Activated T-cell treated with anti-CD3 and anti-CD28 coated beads for 48 hours (primary cell): ENCODE measurements around the gene ZDHHC8.
A peak's percentile ranks its signal among the peaks of the same experiment; 100 is the strongest.

Experiments
- DNase-seq: peaks from one replicate; pipeline ENCODE4 v3.0.0-alpha.2; 2020; ENCODE audit warnings: low read depth

ZDHHC8 gene

DNA sequence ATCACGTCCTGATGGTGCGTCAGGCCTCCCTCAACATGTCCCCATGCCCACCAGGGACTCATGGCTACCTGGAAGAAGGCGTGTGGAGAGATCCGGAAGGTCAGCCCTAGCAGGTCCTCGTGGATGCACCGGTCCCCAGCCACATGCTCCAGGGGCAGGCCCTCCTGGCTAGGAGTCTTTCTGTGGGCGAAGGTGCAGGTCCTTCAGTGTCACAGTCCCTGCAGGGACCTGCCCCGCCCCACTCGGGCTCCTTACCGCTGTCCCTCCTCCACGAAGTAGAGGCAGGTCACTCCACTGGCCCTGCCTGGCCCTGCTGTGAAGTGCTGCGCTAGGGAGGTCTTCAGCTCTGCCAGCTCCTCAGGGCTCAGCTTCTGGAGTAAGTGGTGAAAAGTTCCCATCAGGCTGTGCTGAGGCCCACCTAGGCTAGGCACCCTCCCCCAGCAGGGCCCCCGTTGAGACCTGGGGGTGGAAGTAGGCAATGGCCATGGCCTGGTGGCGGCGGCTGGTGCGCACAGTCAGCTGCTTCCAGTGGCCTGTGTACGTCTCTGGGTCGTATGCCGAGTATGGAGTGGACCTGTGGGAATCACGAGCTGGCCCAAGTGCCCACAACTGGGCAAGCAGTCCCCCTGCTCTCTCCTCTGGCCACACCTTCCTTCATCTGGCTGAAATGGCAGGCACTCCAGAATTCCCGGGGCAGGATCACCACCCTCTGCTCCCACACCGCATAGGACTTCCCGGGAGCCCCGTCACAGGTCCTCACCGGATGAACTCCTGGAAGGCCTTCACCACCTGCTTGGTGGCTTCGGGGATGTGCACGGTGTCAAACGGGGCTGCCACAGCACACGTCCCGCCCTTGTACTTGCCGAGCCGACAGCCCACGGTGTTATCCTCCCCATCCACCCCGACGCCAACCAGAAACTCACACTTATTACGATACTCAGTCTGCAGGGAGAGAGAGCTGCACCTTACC is 16.8 kb upstream of the ZDHHC8 start:
- DNase-seq: no peak

DNA sequence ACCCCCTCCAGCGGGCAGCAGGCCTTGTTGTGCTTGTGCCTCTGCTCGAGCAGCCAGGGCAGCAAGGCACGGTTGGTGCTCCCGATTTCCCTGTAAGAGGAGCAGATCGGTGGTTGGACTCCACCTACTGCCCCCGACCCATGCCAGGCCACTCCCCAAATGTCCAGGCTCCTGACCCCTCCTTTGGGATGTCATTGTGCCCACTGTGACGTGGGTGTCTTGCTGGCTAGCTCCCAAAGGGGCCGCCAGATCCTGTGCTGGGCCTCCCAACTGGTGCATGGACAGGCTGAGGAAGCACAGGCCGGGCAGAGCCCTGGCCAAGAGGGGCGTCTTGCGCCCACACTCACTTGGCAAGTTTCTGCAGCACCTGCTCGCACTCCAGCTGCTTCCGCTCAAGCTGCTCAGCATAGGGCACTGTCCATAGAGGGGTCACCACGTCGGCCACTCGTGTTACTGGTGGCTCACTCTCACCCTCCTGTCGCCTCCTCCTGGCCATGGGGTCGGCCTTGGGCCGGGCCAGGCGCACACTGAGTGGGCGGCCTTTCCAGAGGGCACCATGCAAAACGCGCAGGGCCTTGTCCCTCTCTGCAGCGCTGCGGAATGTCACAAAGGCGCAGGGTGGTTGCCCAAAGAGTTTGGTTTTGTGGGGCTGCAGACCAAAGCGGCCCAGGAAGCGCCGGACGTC is 15.8 kb upstream of the ZDHHC8 start, which contains the start of gene RANBP1:
Gene RANBP1, plus strand, starts transcription at position 414 of the 685 bp plus-strand sequence. Its CDS starts 81 bp downstream, at position 495.
- DNase-seq: no peak

DNA sequence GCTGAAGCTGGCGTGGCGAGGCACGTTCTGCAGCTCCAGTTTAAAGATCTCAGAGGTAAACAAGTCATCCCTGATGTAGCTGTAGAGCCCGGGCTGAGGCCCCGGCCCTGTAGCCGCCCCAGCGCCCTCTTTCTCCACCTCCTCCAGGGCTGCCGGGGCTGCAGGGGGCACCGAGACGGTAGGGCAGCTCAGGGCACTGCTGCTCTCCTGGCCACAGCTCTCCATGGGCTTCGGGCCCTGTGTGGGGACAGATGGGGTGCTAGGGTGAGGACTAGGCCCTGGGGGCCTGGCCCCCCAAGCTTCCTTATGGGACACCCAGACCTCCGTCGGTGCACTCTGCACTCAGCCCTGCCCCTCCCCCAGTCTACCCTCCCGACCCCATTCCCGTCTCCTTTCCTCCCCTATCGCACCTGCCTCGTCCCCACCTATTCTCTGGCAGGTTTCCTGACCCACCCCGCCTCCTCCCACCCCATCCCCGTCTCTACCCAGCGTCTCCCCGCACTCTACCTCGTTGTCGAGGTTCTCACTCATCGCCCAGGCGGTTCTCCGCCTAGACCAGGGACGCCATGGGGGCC is 15.1 kb upstream of the ZDHHC8 start:
- DNase-seq: no peak

DNA sequence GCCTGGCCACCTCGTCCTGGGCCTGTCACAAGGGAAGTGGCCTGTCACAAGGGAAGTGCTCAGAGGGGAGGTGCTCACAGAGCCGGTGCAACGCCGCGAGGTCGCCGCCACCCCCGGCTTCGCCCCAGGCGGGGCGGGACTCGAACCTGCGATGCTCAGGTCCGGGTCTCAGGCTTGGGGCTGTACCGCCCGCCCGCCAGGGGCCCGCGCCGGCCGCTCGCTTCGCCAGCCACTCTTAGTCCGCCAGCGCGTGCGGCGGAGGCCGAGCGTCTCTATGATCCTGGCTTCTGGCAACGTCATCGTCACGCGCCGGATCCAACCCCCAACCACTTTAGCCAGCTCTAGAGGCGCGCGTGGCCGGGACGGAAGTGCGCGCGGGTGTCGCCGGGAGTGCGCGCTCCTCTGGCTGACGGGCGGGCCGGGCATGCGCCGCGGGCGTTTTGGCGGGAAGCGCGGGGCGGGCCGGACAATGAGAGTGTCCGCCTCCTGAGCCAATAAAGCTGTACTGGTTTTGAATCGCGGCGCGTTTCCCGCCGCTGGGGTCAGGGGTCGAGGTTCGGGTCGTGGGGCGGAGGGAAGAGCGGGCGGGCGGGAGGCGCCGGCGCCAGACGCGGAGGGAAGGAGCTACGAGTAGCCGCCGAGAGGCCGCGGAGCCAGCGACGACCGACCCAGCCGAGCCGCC is 14.5 kb upstream of the ZDHHC8 start, which contains the start of gene TRMT2A:
Gene TRMT2A, minus strand, starts transcription at position 276 of the 682 bp plus-strand sequence. CDS start 320 bp downstream, outside the sequence.
- DNase-seq: peak; percentile 98

DNA sequence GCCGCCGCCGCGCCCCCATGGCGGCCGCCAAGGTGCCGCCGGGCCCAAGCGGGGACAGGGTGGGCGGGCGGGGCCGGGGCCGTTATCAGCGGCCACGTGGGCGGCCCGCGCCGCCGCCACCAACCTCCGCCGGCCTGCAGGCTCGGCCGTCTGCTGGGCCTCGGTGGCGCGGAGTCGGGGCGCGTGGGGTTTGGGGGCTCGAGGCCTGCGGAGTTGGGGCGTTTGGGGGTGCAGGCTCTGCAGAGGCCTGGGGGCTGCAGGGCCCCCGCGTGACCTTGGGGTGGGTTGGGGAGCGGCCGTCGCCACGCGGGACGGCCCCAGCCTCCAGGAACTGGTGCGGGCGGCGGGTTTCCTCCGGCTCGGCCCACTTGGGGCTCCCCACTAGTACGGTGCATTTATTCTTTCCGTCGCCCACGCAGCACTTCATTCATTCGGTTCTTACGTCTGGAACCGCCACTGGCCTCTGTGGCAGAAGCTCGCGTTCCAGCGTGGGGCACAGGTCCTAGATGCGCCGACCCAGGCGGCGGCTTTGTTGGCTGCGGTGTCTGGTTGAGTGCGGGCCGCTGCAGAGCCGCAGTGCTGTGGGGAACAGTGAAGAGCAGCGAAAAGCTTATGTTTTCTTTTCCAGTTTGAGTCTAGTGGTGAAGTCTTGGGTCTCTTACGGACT is 13.8 kb upstream of the ZDHHC8 start:
- DNase-seq: peak; percentile 76

DNA sequence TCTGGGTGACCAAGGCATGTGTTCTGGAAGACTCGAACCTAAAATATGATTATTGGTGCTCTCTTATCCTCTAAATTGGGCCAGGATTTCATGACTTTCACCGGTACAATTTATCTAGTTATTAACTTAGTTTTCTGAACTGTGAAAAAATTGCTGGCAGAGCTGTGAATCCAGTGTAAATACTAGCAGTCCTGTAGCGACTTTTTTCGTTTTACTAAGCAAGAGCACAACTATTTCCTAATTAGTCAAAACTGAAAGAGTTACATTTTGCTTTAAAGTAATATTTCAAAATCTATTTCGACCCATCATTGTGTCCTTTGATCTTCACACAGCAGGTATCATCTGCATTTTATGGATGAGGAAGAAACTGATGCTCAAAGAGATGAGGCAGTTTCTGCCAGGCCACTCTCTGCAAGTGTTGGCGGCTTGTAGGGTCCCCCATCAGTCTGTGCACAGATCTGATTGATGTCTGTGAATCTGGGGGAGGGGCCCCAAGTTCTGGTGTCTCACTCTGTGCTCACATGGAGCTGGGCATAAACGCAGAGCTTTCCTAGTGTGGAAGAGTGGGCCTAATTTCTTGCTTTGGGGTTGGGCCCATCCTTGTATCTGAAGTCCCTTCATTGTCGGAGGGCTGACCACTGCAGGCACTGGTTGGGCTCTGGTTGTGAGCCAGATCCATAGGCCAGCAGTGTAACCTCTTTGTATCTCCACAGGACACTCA is 13.1 kb upstream of the ZDHHC8 start:
- no peak for DNase-seq

DNA sequence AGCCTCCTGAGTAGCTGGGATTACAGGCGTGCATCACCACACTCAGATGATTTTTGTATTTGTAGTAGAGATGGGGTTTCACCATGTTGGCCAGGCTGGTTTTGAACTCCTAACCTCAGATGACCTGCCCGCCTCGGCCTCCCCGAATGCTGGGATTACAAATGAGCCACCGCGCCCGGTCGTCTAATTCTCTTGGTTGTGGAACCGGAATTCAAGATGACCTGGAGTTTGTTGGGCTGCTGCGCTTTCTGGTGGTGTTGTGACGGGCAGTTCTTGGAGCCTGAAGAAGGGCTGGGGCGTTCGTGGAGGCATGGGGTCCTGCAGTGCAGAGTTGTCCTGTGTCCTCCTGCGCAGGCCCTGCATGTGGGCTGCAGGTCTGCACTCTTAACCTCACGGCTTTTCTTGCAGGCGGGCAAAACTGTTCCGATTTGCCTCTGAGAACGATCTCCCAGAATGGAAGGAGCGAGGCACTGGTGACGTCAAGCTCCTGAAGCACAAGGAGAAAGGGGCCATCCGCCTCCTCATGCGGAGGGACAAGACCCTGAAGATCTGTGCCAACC is 9.7 kb upstream of the ZDHHC8 start:
- no peak for DNase-seq

DNA sequence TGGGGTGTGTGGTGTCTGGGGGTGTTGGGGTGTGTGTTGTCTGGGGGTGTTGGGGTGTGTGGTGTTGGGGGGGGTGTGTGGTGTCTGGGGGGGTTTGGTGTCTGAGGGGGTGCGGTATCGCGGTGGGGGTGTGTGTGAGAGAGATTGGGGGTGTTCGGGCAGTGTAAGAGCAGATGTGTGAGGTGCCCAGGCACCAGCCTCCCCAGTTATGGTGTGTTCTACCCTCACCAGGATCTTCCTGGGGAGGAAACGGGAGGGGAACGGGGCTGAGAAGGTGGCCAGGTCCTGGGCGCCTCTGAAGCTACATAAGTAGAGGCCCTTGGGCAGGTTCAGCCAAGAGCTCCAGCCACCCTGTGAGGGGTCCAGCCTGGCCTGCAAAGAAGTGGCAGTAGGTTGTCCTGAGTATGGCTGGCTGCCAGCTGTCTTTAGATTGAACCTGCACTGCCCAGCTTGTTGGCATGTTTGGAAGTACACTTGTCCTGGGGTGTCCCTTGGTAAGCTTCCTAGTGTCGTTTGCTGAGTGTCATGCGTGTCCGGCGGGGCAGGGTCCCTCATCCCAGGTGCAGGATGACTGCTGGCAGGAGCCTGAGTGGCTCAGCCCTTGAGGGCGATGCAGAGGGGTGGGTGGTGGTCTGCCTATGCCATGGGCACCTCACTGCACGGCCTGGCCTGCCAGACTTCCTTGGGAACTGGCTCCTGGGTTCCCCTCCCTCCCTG is 8.1 kb upstream of the ZDHHC8 start:
- no peak for DNase-seq

DNA sequence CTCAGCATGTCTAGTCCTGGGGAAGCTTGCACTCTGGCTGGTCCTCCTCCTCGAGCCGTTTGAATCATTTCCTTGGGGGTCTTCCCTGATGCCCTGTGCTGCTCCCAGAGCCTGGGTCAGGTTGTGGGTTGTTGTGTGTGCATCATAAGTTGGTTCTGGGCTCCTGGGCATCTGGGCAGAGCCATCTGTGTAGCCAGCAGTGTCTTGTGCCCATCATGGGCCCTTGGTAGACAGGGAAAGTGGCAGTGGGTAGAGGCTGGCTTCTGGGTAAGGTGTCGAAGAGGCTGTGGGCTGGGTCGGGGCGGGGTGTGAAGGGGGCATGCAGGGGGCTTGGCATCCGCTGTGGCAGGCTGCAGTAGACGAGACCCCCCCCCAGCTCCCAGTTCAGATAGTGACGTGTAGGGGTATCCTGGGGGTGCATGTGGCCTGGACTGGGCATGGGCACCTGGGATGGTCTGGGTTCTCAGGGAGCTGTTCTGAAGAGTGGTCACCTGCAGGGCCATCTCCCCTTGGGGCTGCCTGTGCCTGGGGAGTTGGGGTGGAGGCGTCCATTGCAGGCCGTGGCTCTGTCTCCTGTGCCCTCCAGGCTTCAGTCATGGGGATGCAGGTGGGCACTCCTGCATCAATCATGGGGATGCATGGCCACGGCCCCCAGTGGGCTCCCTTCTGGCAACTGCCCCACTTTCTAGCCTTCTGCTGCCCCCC is 7.4 kb upstream of the ZDHHC8 start:
- no peak for DNase-seq

DNA sequence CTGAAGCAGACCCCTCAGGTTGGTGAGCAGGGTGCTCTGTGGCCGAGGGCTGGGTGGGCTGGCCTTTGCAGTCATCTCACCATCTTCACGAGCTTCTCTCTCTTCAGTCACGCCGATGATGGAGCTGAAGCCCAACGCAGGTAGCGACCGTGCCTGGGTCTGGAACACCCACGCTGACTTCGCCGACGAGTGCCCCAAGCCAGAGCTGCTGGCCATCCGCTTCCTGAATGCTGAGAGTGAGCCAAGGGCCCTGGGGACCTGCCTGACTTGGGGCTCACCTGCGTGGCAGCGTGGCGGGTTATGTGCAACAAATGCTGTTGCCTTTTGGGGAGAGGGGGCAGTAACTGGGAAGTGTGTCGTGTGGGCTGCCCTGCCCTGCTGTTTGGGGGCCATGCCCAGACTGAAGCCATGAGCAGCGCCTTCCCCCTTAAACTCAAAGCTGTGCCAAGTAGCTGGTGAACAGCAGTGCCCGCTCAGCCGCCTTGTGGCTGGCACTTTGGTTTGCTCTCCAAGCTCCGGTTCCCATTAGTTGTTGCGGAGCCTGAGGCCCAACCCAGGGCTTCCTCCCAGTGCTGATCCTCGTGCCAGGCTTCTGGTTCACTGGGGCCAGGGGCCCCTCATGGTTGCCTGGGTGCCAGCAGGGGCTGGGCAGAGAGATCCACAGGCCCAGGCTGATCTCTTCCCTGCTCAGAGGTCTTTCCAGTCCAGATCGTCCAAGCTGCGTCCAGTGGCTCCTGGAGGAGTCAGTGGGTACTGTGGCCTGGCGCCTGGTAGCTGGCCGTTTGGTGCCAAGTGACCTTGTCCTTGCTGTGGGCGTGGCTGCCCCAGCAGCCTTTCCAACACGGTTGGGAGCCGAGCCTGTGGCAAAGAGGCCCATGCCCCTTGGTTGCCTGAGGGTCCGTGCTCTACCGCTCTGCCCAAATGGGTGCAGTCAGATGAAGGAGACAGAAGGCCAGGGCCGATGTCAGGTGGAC is 6.1 kb upstream of the ZDHHC8 start:
- DNase-seq: no peak

DNA sequence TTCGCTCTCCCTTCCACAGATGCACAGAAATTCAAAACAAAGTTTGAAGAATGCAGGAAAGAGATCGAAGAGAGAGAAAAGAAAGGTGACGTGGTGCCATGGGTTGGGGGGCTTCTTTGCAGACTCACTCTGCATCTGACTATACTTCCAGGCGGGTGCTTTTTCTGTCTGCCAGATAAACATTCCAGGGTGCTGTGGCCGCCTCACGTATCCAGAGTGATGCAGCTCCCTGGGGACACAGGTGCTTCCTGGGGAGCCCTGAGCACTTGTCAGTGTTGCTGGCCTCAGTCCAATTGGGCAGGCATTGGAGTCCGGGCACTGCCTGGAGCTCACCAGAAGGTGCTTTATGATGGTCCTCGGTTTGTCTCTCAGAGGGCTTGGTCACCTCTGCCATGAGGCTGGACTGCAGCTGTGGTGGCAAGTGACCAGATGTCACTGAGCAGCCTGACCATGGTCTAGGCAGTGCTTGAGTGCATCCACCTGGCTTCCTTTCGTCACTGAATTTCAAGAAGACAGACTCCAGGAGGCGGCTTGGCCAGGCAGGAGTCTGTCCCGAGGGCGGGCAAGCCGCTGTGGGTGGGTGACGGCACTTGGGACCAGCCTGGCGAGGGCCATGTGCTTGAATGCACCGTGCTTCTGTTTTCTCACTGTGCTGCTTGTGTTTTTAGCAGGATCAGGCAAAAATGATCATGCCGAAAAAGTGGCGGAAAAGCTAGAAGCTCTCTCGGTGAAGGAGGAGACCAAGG is 5.1 kb upstream of the ZDHHC8 start:
- DNase-seq: no peak

DNA sequence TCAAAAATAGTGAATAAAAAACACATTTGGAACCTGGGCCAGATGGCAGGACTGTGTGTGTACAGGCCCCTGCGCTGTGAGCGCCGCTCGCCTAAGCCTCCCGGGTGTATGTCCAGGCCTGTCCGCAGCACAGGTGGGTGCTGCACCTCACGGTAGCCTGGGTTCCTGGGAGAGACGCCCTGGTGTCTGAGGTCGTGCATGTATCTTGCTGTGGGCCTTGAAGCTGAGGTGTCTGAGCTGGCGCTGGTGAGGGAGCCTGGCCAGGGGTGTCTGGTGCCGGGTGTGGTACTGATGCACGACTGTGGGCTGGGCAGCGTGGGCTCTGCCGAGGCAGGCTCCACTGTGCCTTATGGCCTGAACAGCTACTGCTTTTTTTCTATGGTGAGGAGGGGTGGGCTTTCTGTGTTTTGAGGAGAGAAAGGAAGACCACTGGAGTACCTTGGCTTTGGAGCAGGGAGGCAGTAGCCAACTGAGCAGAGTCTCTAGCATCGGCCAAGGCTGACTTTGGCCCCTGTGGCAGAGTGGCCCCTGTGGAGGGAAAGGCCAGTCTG is 4.2 kb upstream of the ZDHHC8 start:
- DNase-seq: no peak

DNA sequence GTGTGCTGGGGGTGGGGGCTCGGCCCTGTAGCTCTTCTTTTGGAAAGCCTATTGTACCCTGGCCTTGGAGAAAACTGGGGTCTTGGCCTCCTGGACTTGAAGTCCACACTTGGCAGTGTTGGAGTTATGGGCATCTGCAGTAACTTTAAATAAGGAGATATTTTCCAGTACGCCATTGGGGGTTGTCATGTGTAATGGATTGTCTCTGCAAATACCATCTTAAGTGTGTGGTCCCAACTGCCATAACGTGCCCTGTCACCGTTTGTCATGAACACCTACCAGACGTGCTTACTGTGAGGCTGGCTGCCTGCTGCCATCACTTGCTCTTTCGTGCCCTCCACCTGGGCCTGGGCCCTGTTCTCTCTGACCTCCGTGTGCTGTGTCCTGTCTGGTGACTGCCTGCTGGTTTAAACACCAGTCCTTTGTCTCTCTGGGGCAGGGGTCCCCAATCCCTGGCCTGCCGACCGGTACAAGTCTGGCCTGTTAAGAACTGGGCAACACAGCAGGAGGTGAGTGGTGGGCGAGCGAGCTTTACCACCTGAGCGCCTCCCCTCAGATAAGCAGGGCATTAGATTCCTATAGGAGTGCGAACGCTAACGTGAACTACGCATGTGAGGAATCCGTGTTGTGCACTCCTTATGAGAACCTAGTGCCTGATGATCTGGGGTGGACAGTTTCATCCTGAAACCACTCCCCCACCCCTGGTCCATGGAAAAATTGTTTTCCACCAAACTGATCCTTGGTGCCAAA is 3.6 kb upstream of the ZDHHC8 start:
- no peak for DNase-seq

DNA sequence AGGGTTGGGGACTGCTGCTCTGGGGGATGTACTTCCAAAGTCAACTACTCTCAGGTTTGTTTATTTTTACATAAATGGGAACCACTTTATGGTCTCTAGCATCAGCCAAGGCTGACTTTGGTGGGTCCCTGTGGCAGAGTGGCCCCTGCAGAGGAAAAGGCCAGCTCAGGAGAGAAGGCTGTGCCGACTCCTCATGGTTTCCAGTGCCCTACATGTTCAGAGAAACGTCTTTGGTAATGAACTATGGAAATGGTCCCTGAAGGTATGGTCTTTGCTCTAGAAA is 3.0 kb upstream of the ZDHHC8 start:
- no peak for DNase-seq

DNA sequence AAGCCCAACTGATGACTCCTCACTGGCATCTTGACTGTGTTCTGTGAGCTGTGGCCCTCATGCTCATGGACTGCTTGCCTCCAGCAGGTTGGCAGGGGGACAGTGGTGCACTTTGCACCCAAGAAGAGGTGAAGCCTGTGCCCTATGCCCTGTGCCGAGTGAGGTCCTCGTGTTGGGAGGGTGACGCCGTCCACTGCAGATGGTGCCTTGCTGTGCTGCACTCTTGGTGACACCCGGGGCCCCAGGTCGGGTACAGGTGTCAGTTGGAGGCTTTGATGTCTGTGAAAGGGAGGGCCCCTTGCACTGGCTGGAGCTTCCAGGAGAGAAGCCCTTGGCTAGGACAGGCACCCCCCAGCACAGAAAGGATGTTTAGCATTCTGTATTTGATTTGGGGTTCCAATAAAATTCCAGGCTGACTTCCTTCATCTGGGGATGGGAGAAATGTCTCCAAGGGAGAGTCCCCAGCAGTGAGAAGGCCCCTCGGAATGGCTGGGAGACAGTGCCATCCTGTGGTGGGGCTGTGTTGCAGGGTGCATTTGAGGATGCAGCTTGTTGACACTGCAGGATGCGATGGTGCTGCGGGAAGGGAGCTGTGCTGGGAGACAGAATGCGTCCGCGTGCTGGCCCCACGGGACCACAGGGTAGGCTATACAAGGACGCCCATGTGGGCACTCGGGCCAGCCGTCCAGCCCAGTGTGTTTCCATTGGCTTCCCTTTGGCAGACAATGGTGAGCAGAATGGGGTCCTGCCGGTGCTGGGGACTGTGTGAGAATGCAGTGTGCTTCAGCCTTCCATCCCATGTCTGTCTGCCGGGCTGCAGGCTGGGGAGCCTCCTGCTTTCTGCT is 2.5 kb upstream of the ZDHHC8 start:
- no peak for DNase-seq

DNA sequence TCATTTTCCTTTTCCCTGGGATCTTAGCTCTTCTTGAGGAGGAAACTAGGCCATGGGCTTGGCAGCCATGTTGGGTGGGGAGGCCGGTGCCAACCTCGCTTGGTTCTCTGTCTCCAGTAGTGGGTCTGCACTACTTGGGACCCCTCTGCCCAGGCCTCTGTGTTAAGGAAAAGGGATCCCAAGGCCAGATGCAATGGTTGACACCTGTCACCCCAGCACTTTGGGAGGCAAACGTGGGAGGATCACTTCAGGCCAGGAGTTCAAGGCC is 1.9 kb upstream of the ZDHHC8 start:
- no peak for DNase-seq
